K562 (cell line): ENCODE results near the gene RASD2. TPM values are rescaled to one million over a fixed set of nuclear protein-coding genes. Genes with fewer than 3 reads are reported as not detected.

Source experiments
- ADNP ChIP-seq: fragments of 200-800 bp; sonication (Bioruptor generic); IDR thresholded peaks from 2 replicates; pipeline ENCODE4 v1.6.1; 2016; ENCODE audit warnings: missing genetic modification characterization, missing compliant biosample characterization
- CREM ChIP-seq: IDR thresholded peaks from 2 replicates; pipeline ENCODE4 v1.6.1; 2014; ENCODE audit warnings: antibody characterized with exemption, low read depth
- CTBP1 ChIP-seq: fragments of 450-650 bp; IDR thresholded peaks from 2 replicates; pipeline ENCODE4 v1.6.1; 2016; ENCODE audit warnings: borderline replicate concordance
- HBP1 ChIP-seq: fragments of 450-650 bp; formaldehyde crosslinking; IDR thresholded peaks from 2 replicates; pipeline ENCODE4 v1.4.0; 2022; ENCODE audit warnings: missing genetic modification characterization
- HSF4 ChIP-seq: fragments of 250-450 bp; sonication (Bioruptor Pico); IDR thresholded peaks from 2 replicates; pipeline ENCODE4 v2.1.2; 2022; ENCODE audit warnings: mild to moderate bottlenecking, moderate library complexity, borderline replicate concordance
- KLF10 ChIP-seq: fragments of 250-450 bp; sonication (Bioruptor Pico); IDR thresholded peaks from 2 replicates; pipeline ENCODE4 v1.6.1; 2021; ENCODE audit warnings: matching md5 sums
- LARP7 ChIP-seq: fragments of 450-650 bp; IDR thresholded peaks from 2 replicates; pipeline ENCODE4 v1.6.1; 2016
- NONO ChIP-seq, 2 experiments: fragments of 200-400 bp in 1 of 2; fragments of 450-650 bp in 1 of 2; formaldehyde crosslinking in 1 of 2; IDR thresholded peaks; 2 replicates each; pipeline ENCODE4 v1.6.1; 2017; ENCODE audit warnings: low read depth in 2 of 2, mild to moderate bottlenecking in 2 of 2, moderate library complexity in 2 of 2, low read length in 1 of 2
- SMAD4 ChIP-seq: fragments of 250-450 bp; sonication (Bioruptor Pico); conservative IDR thresholded peaks from 2 replicates; pipeline ENCODE4 v1.8.0; 2021; ENCODE audit warnings: inconsistent platforms, mild to moderate bottlenecking, moderate library complexity
- SMARCC2 ChIP-seq: fragments of 450-650 bp; IDR thresholded peaks from 2 replicates; pipeline ENCODE4 v1.6.1; 2017; ENCODE audit warnings: antibody characterized with exemption, moderate library complexity, mild to moderate bottlenecking, low read depth
- TAL1 ChIP-seq: fragments of 450-650 bp; IDR thresholded peaks from 2 replicates; pipeline ENCODE4 v1.6.1; 2016; ENCODE audit warnings: mild to moderate bottlenecking
- ZNF507 ChIP-seq: conservative IDR thresholded peaks from 2 replicates; pipeline ENCODE4 v1.6.1; 2017; ENCODE audit warnings: missing genetic modification characterization, missing compliant biosample characterization
- polyA plus RNA-seq, 8 experiments: library from polyadenylated mRNA; depleted of rRNA in 4 of 8; stranded (reverse) in 5 of 8; unstranded in 3 of 8; fragments of >200 nt; fragmentation: Nextera tagmentation in 2 of 8; fragmentation: Illumina TruSeq in 1 of 8; extraction: Ambion mirVana in 2 of 8; extraction: Trizol in 1 of 8; gene quantifications; 2 replicates each; pipeline versions ENCODE4 v1.2.1 to v1.2.3, GENCODE V29; 2011 to 2014; ENCODE audit warnings: inconsistent platforms in 1 of 8, missing spikeins in 1 of 8
- total RNA-seq, 7 experiments: library from RNA; depleted of rRNA in 6 of 7; stranded (reverse); fragments of >200 nt in 6 of 7; fragmentation: Illumina TruSeq in 2 of 7; extraction: Trizol in 2 of 7; gene quantifications; 2 replicates each; pipeline versions ENCODE4 v1.2.1 to v1.2.3, GENCODE V29; 2011 to 2021; ENCODE audit warnings: low replicate concordance in 1 of 7
- TF ChIP-seq, protein P1 (sequence below): fragments of 250-450 bp; sonication (Bioruptor Pico); IDR thresholded peaks from 2 replicates; pipeline ENCODE4 v1.5.0; 2021; ENCODE audit warnings: mild to moderate bottlenecking, borderline replicate concordance
- TF ChIP-seq, protein P2 (sequence below): fragments of 250-450 bp; sonication (Bioruptor Pico); IDR thresholded peaks from 2 replicates; pipeline ENCODE4 v1.4.0; 2020; ENCODE audit warnings: borderline replicate concordance
- TF ChIP-seq, protein P3 (sequence below): fragments of 200-400 bp; formaldehyde crosslinking; IDR thresholded peaks from 2 replicates; pipeline ENCODE4 v1.6.1; 2017; ENCODE audit warnings: mild to moderate bottlenecking, low read depth, low read length, moderate library complexity
- TF ChIP-seq, protein P4 (sequence below), 2 experiments: fragments of 450-650 bp; conservative IDR thresholded peaks; 2 replicates each; pipeline ENCODE4 v1.6.1; 2017; ENCODE audit warnings: mild to moderate bottlenecking in 2 of 2, moderate library complexity in 2 of 2

The RASD2 gene
- total and polyA plus RNA-seq, 9 of the 15 experiments (the other 6 are each of a cell fraction or from before 2014, with no cell fraction given): 0.05 TPM; not detected in 8

- TF ChIP-seq CTBP1 (peak; percentile 94; the same call in 1 of the 2 replicates), SMAD4 (peak; percentile 73), ADNP (no peak), TAL1 (peak; percentile 85), SMARCC2 (peak; percentile 21; the same call in 1 of the 2 replicates), CREM (no peak), NONO (IDR thresholded peaks at IDR 0.05; ENCODE audit: low read depth in 2 of 2, low read length in 1 of 2) (no peak), LARP7 (no peak), KLF10 (CRISPR knock-in tag) (no peak), ZNF507 (no peak), HSF4 (no peak), HBP1 (CRISPR knock-in tag) (no peak)
- TF ChIP-seq, protein P1, sequence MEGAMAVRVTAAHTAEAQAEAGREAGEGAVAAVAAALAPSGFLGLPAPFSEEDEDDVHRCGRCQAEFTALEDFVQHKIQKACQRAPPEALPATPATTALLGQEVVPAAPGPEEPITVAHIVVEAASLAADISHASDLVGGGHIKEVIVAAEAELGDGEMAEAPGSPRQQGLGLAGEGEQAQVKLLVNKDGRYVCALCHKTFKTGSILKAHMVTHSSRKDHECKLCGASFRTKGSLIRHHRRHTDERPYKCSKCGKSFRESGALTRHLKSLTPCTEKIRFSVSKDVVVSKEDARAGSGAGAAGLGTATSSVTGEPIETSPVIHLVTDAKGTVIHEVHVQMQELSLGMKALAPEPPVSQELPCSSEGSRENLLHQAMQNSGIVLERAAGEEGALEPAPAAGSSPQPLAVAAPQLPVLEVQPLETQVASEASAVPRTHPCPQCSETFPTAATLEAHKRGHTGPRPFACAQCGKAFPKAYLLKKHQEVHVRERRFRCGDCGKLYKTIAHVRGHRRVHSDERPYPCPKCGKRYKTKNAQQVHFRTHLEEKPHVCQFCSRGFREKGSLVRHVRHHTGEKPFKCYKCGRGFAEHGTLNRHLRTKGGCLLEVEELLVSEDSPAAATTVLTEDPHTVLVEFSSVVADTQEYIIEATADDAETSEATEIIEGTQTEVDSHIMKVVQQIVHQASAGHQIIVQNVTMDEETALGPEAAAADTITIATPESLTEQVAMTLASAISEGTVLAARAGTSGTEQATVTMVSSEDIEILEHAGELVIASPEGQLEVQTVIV (CRISPR knock-in tag): no peak
- TF ChIP-seq, protein P2, sequence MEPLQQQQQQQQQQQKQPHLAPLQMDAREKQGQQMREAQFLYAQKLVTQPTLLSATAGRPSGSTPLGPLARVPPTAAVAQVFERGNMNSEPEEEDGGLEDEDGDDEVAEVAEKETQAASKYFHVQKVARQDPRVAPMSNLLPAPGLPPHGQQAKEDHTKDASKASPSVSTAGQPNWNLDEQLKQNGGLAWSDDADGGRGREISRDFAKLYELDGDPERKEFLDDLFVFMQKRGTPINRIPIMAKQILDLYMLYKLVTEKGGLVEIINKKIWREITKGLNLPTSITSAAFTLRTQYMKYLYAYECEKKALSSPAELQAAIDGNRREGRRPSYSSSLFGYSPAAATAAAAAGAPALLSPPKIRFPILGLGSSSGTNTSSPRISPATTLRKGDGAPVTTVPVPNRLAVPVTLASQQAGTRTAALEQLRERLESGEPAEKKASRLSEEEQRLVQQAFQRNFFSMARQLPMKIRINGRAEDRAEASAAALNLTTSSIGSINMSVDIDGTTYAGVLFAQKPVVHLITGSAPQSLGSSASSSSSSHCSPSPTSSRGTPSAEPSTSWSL (CRISPR knock-in tag): no peak
- TF ChIP-seq, protein P3, sequence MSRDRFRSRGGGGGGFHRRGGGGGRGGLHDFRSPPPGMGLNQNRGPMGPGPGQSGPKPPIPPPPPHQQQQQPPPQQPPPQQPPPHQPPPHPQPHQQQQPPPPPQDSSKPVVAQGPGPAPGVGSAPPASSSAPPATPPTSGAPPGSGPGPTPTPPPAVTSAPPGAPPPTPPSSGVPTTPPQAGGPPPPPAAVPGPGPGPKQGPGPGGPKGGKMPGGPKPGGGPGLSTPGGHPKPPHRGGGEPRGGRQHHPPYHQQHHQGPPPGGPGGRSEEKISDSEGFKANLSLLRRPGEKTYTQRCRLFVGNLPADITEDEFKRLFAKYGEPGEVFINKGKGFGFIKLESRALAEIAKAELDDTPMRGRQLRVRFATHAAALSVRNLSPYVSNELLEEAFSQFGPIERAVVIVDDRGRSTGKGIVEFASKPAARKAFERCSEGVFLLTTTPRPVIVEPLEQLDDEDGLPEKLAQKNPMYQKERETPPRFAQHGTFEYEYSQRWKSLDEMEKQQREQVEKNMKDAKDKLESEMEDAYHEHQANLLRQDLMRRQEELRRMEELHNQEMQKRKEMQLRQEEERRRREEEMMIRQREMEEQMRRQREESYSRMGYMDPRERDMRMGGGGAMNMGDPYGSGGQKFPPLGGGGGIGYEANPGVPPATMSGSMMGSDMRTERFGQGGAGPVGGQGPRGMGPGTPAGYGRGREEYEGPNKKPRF: no peak
- TF ChIP-seq, protein P4, sequence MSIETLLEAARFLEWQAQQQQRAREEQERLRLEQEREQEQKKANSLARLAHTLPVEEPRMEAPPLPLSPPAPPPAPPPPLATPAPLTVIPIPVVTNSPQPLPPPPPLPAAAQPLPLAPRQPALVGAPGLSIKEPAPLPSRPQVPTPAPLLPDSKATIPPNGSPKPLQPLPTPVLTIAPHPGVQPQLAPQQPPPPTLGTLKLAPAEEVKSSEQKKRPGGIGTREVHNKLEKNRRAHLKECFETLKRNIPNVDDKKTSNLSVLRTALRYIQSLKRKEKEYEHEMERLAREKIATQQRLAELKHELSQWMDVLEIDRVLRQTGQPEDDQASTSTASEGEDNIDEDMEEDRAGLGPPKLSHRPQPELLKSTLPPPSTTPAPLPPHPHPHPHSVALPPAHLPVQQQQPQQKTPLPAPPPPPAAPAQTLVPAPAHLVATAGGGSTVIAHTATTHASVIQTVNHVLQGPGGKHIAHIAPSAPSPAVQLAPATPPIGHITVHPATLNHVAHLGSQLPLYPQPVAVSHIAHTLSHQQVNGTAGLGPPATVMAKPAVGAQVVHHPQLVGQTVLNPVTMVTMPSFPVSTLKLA (conservative IDR thresholded peaks at IDR 0.05): 0 out of 4 replicates have a peak, but pooled peaks of 1 of the 2 experiments have one; percentile 10
Measured at GRCh38 chr22:35521358-35522224, 19.0 kb upstream of the RASD2 start (continued).
